HEK293T (cell line): ENCODE data around the gene CCDC157.

ENCODE experiments used
- BHLHE40 ChIP-seq: fragments of 450-650 bp; IDR thresholded peaks from 2 replicates; pipeline ENCODE4 v1.6.1; 2016; ENCODE audit warnings: mild to moderate bottlenecking, moderate library complexity, borderline replicate concordance
- CTBP1 ChIP-seq: fragments of 450-650 bp; IDR thresholded peaks from 2 replicates; pipeline ENCODE4 v1.6.1; 2016; ENCODE audit warnings: borderline replicate concordance
- ELF4 ChIP-seq: fragments of 450-650 bp; IDR thresholded peaks from 2 replicates; pipeline ENCODE4 v1.6.1; 2017; ENCODE audit warnings: antibody characterized with exemption
- FOXM1 ChIP-seq: fragments of 450-650 bp; IDR thresholded peaks from 2 replicates; pipeline ENCODE4 v1.6.1; 2017; ENCODE audit warnings: mild to moderate bottlenecking, borderline replicate concordance
- HDGF ChIP-seq: fragments of 450-650 bp; IDR thresholded peaks from 2 replicates; pipeline ENCODE4 v1.6.1; 2017; ENCODE audit warnings: antibody characterized with exemption, borderline replicate concordance
- L3MBTL2 ChIP-seq: fragments of 450-650 bp; conservative IDR thresholded peaks from 2 replicates; pipeline ENCODE4 v1.6.1; 2016; ENCODE audit warnings: mild to moderate bottlenecking
- LEF1 ChIP-seq: fragments of 450-650 bp; IDR thresholded peaks from 2 replicates; pipeline ENCODE4 v1.6.1; 2017; ENCODE audit warnings: mild to moderate bottlenecking, borderline replicate concordance
- NFRKB ChIP-seq: fragments of 450-650 bp; IDR thresholded peaks from 2 replicates; pipeline ENCODE4 v1.6.1; 2016; ENCODE audit warnings: mild to moderate bottlenecking, moderate library complexity
- SP1 ChIP-seq: fragments of 450-650 bp; IDR thresholded peaks from 2 replicates; pipeline ENCODE4 v1.6.1; 2017
- SUZ12 ChIP-seq: fragments of 450-650 bp; IDR thresholded peaks from 2 replicates; pipeline ENCODE4 v1.6.1; 2016; ENCODE audit warnings: mild to moderate bottlenecking
- TARDBP ChIP-seq: fragments of 450-650 bp; IDR thresholded peaks from 2 replicates; pipeline ENCODE4 v1.6.1; 2016
- ZNF384 ChIP-seq: fragments of 450-650 bp; IDR thresholded peaks from 2 replicates; pipeline ENCODE4 v1.6.1; 2016

DNA sequence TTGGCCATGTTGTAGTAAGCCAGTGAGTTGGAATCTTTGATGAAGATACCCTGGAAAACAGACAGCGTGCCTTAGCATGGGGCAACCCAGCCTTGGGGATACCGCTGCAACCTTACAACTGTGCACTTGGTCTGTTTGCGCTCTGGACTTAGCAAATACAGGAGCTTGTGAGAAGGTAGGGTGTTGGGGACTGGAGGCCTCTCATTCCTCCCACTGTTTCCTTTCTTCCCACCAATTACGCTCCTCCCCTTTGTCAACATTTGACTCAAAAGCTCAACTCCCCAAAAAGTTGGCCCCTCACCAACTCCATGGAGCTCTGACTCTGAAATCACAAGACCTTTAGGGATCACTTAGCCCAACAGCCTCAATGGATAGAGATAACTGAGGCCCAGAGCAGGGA is 22.2 kb upstream of the CCDC157 start:
- TF ChIP-seq NFRKB (no peak), FOXM1 (no peak), ZNF384 (no peak), ELF4 (no peak), SP1 (no peak), BHLHE40 (no peak), CTBP1 (no peak), LEF1 (no peak), L3MBTL2 (no peak), SUZ12 (no peak), TARDBP (no peak), HDGF (no peak)
